IMR-90 (cell line): ENCODE results near the gene PLD1. TPM values are rescaled to one million over a fixed set of nuclear protein-coding genes. Genes with fewer than 3 reads are reported as not detected.

ENCODE experiments used
- ATAC-seq: fragments of 200-7000 bp; cut with Tn5 transposase; 2 replicates; pipeline ENCODE4 v1.9.1; 2020; ENCODE audit warnings: low read depth, mild to moderate bottlenecking, moderate library complexity
- BruUV-seq: library from RNA; stranded (reverse); fragments of 400-500 nt; replicated peaks from 2 replicates; lab custom pipeline; 2021; lab: Mats Ljungman, UMichigan
- CTCF ChIA-PET: fragments of 300-600 bp; formaldehyde crosslinking; extraction: SDS; loops from one replicate; lab custom pipeline; 2021; ENCODE audit warnings: antibody characterized with exemption; lab: Yijun Ruan, JAX
- POLR2A ChIA-PET: fragments of 300-600 bp; sonication (Branson Sonifier 250); formaldehyde crosslinking; loops from one replicate; lab custom pipeline; 2022; ENCODE audit warnings: antibody characterized with exemption; ENCODE audit not compliant: unreplicated experiment; lab: Charles Lee
- DNase-seq: peaks from one replicate; pipeline ENCODE4 v3.0.0; 2013
- H2AFZ ChIP-seq: replicated peaks from 2 replicates; pipeline ENCODE3; 2013; ENCODE audit warnings: low read length, mild to moderate bottlenecking; ENCODE audit not compliant: poor library complexity
- H2AK5ac ChIP-seq: 2 replicates; pipeline ENCODE4 v1.6.1; 2013; ENCODE audit warnings: low read depth, low read length, inconsistent platforms
- H2AK9ac ChIP-seq: replicated peaks from 2 replicates; pipeline ENCODE3; 2013; ENCODE audit warnings: mild to moderate bottlenecking, low read depth, low read length, moderate library complexity; ENCODE audit not compliant: poor library complexity
- H2BK120ac ChIP-seq: 2 replicates; pipeline ENCODE4 v1.6.1; 2013; ENCODE audit warnings: low read depth, low read length, inconsistent platforms
- H2BK15ac ChIP-seq: 3 replicates; pipeline ENCODE4 v1.6.1; 2013; ENCODE audit warnings: low read depth, low read length, inconsistent platforms
- H2BK20ac ChIP-seq: 2 replicates; pipeline ENCODE4 v1.6.1; 2013; ENCODE audit warnings: low read depth, mild to moderate bottlenecking, inconsistent platforms, low read length, moderate library complexity
- H2BK5ac ChIP-seq: 2 replicates; pipeline ENCODE4 v1.6.1; 2013; ENCODE audit warnings: mild to moderate bottlenecking, low read depth, low read length, inconsistent platforms; ENCODE audit not compliant: poor library complexity, severe bottlenecking
- H3K14ac ChIP-seq: replicated peaks from 2 replicates; pipeline ENCODE4 v1.6.1; 2013; ENCODE audit warnings: low read depth, low read length, inconsistent platforms
- H3K18ac ChIP-seq: 2 replicates; pipeline ENCODE4 v1.6.1; 2013; ENCODE audit warnings: low read depth, low read length, control low read depth
- H3K23ac ChIP-seq: 2 replicates; pipeline ENCODE4 v1.6.1; 2013; ENCODE audit warnings: low read depth, low read length, inconsistent platforms
- H3K27ac ChIP-seq: 2 replicates; pipeline ENCODE4 v1.5.1; 2013; ENCODE audit warnings: mild to moderate bottlenecking, control low read depth, low read length; ENCODE audit not compliant: insufficient read depth
- H3K27me3 ChIP-seq: 2 replicates; pipeline ENCODE4 v1.6.1; 2013; ENCODE audit warnings: low read length; ENCODE audit not compliant: control insufficient read depth, insufficient read depth
- H3K36me3 ChIP-seq: 2 replicates; pipeline ENCODE4 v1.6.1; 2013; ENCODE audit warnings: low read length, mixed read lengths; ENCODE audit not compliant: control insufficient read depth, insufficient read depth
- H3K4ac ChIP-seq: 2 replicates; pipeline ENCODE4 v1.6.1; 2013; ENCODE audit warnings: low read depth, low read length, inconsistent platforms
- H3K4me1 ChIP-seq: 2 replicates; pipeline ENCODE4 v1.6.1; 2013; ENCODE audit warnings: low read length, mixed read lengths; ENCODE audit not compliant: control insufficient read depth, insufficient read depth
- H3K4me2 ChIP-seq: 2 replicates; pipeline ENCODE4 v1.6.1; 2013; ENCODE audit warnings: low read depth, mild to moderate bottlenecking, control low read depth, low read length, moderate library complexity
- H3K4me3 ChIP-seq: 2 replicates; pipeline ENCODE4 v1.5.1; 2013; ENCODE audit warnings: low read depth, mild to moderate bottlenecking, control low read depth, low read length, moderate library complexity; ENCODE audit not compliant: insufficient read depth
- H3K56ac ChIP-seq: 2 replicates; pipeline ENCODE4 v1.6.1; 2013; ENCODE audit warnings: low read length, inconsistent platforms; ENCODE audit not compliant: insufficient read depth; ENCODE audit errors: extremely low read depth
- H3K79me1 ChIP-seq, 2 experiments: 2 replicates each; pipeline ENCODE4 v1.6.1; 2013; ENCODE audit warnings: low read length in 2 of 2, inconsistent platforms in 1 of 2, low read depth in 1 of 2
- H3K9ac ChIP-seq: 2 replicates; pipeline ENCODE4 v1.6.1; 2013; ENCODE audit warnings: low read depth, low read length, control low read depth
- H3K9me1 ChIP-seq: 2 replicates; pipeline ENCODE4 v1.6.1; 2013; ENCODE audit warnings: low read length, inconsistent platforms; ENCODE audit not compliant: insufficient read depth
- H3K9me3 ChIP-seq: 2 replicates; pipeline ENCODE4 v1.6.1; 2013; ENCODE audit warnings: low read length; ENCODE audit not compliant: control insufficient read depth, insufficient read depth
- H4K20me1 ChIP-seq: 2 replicates; pipeline ENCODE4 v1.6.1; 2013; ENCODE audit warnings: low read length, inconsistent platforms; ENCODE audit not compliant: insufficient read depth
- H4K5ac ChIP-seq: 2 replicates; pipeline ENCODE4 v1.6.1; 2013; ENCODE audit warnings: mild to moderate bottlenecking, low read depth, low read length, control low read depth
- H4K8ac ChIP-seq, 2 experiments: 2 replicates each; pipeline ENCODE4 v1.6.1; 2013; ENCODE audit warnings: low read depth in 2 of 2, low read length in 2 of 2, control low read depth in 1 of 2, inconsistent platforms in 1 of 2
- H4K91ac ChIP-seq: 2 replicates; pipeline ENCODE4 v1.6.1; 2013; ENCODE audit warnings: low read depth, low read length, inconsistent platforms; ENCODE audit not compliant: insufficient read depth
- BHLHE40 ChIP-seq: fragments of 150-350 bp; IDR thresholded peaks from 2 replicates; pipeline ENCODE4 v1.6.1; 2016; ENCODE audit warnings: mild to moderate bottlenecking, low read depth, low read length
- CEBPB ChIP-seq: IDR thresholded peaks from 2 replicates; pipeline ENCODE4 v1.6.1; 2012; ENCODE audit warnings: low read depth, low read length, improper control_type of control experiment
- ELK1 ChIP-seq: fragments of 150-350 bp; IDR thresholded peaks from 2 replicates; pipeline ENCODE4 v1.6.1; 2016; ENCODE audit warnings: low read depth, mild to moderate bottlenecking, low read length, moderate library complexity, borderline replicate concordance
- FOS ChIP-seq: fragments of 150-350 bp; IDR thresholded peaks from 2 replicates; pipeline ENCODE4 v1.6.1; 2016; ENCODE audit warnings: low read depth, low read length
- MXI1 ChIP-seq: IDR thresholded peaks from 2 replicates; pipeline ENCODE4 v1.6.1; 2012; ENCODE audit warnings: low read depth, mild to moderate bottlenecking, low read length, moderate library complexity, borderline replicate concordance
- NFE2L2 ChIP-seq: fragments of 150-350 bp; IDR thresholded peaks from 2 replicates; pipeline ENCODE4 v1.6.1; 2016; ENCODE audit warnings: low read depth, mild to moderate bottlenecking, low read length
- WGBS, 2 experiments: methylation state at CpG; one replicate each; pipeline versions ENCODE4 v1.1.5 to v1.1.7; 2013; ENCODE audit warnings: missing lambda C conversion rate in 2 of 2; ENCODE audit not compliant: insufficient read length in 1 of 2; ENCODE audit errors: extremely low coverage in 2 of 2; 5-methylcytosine and 5-hydroxymethylcytosine counted together
- dilution Hi-C: fragments of 300-500 bp; cut with HindIII; formaldehyde crosslinking; loops from one replicate; pipeline ENCODE4 v1.14.3; 2018; ENCODE audit warnings: low sequenced_read_pairs; ENCODE audit not compliant: unreplicated experiment
- in situ Hi-C: fragments of 300-500 bp; cut with MboI; formaldehyde crosslinking; loops from 3 replicates; pipeline ENCODE4 v1.14.3; 2019; ENCODE audit warnings: low sequenced_read_pairs, inconsistent platforms, mixed read lengths
- intact Hi-C: fragments of 100-400 bp; cut with micrococcal nuclease; formaldehyde crosslinking; loops from 2 replicates; pipeline ENCODE4 v1.10.0; 2022
- polyA plus RNA-seq, 3 experiments: library from polyadenylated mRNA; depleted of rRNA; stranded (reverse); fragments of >200 nt; gene quantifications; 2 replicates each; pipeline ENCODE4 v1.2.3, GENCODE V29; 2012; ENCODE audit warnings: low replicate concordance in 1 of 3
- total RNA-seq: library from RNA; depleted of rRNA; stranded (reverse); fragments of >200 nt; gene quantifications from 2 replicates; pipeline ENCODE4 v1.2.3, GENCODE V29; 2012

PLD1 gene
- total and polyA plus RNA-seq, 2 of the 4 experiments (the other 2 are of a cell fraction) = 3.3 to 9.7 TPM

- DNase-seq = no peak
- Histone ChIP-seq H3K18ac (no peak overlapping the region), H2AK9ac (no peak overlapping the region), H3K9me3 (no peaks in the 10 kb centered on the region), H3K27ac (no peak overlapping the region), H2BK5ac (no peak overlapping the region), H4K5ac (no peak overlapping the region), H3K4me1 (no peaks in the 10 kb centered on the region; the same call in 1 of the 2 replicates), H2AK5ac (no peak overlapping the region), H2AFZ (no peak overlapping the region), H3K4me2 (no peak overlapping the region), H4K8ac (no peak overlapping the region), H4K91ac (no peak overlapping the region), H3K27me3 (no peaks in the 10 kb centered on the region), H3K9me1 (0 out of 2 replicates have a peak, but pooled peaks cover 3% of the 10 kb centered on the region), H3K4me3 (no peak overlapping the region), H3K4ac (no peak overlapping the region), H3K9ac (no peak overlapping the region), H3K14ac (no peak overlapping the region), H3K23ac (no peak overlapping the region), H3K36me3 (peaks cover 10% of the 10 kb centered on the region), H3K79me1 (no peaks in the 10 kb centered on the region), H2BK20ac (no peak overlapping the region), H3K56ac (no peak overlapping the region), H4K20me1 (no peaks in the 10 kb centered on the region), H2BK120ac (no peak overlapping the region), H2BK15ac (no peak overlapping the region)
- WGBS, 2 experiments = no CpG with 5 or more reads among the region's 3 CpGs
- TF ChIP-seq ELK1 = no peak
- TF ChIP-seq BHLHE40 = no peak
- no peak for TF ChIP-seq MXI1
- TF ChIP-seq NFE2L2 = no peak
- no peak for TF ChIP-seq CEBPB
- TF ChIP-seq FOS = no peak
- in situ Hi-C loops (no loop called here), dilution Hi-C loops (no loop called here), intact Hi-C loops (no loop called here)
- no TSS peak for BruUV-seq
- ChIA-PET CTCF (interaction anchor here (0.6 kb wide), 1 partner anchor 43 kb away, joined by 3 read pairs; no protein-coding TSS in a partner anchor), POLR2A (no interaction called here)
- ATAC-seq = no peak
Measured at GRCh38 chr3:171729452-171730334, 80.6 kb downstream of the PLD1 start.
